Measurements from ENCODE around the gene TM9SF3.
"Not testable (repeated sequence)": the region's sequence is repeated elsewhere in the genome, so short reads cannot be mapped to it uniquely, and the experiment has no call there.

The TM9SF3 gene

DNA sequence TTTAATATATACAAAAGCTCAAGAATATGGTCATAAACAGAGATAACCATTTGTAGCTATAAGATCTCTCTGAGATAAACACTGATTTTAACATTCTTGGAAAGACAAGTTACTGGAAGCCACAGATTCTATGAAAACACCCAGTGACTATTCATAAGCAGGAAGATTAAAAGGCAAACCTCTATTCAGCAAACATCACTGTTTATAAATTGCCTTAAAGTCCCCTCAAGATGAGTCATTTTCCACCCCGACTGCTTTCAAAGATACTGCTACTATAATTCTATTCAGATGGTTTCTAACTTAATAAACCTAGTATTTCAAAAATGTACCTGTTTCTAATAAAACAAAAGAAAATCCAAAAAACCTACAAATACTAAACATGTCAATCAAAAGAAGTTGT, 21.0 kb downstream of the TM9SF3 start:
- no peak for DNase-seq

DNA sequence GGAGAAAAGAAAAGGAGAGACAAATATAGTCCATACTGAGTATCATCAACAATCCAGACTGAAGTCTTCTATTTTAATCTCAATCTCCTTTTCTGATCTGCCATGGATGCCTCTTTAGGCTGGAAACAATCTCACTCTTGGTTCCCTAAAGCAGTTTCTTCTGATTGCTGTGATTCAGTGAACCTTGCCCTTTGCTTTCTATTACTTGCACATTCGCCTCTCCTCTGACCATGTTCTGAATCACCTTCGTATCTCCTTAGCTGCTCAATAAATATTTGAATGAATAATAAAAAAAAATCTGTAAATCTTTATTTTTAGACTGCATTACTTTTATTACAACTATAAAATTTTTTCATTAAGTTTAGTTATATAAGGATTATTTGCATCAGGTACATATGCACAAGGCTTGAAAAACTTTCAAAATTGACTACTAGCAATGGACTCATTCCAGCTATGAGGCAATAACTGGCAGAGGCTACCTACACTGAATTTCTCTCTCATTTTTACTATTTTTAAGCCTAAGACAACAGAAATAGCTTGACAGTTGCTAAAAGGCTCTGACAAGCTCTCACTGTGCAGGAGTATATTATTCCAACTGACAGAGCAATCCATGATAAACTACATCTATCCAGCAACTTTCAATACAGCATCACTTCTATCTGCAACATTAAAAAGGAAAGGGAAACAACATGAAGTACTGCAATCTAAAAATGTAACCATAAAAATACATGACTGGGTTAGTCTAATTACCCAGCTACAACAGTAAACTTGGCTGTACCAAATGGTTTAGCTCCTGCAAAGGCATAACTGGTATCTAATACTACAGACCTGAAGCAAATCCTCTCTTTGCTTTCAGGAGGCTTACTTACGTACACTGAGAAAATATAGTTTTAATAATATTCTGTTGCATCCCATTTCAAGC, 25.6 kb downstream of the TM9SF3 start:
- DNase-seq, result no peak

DNA sequence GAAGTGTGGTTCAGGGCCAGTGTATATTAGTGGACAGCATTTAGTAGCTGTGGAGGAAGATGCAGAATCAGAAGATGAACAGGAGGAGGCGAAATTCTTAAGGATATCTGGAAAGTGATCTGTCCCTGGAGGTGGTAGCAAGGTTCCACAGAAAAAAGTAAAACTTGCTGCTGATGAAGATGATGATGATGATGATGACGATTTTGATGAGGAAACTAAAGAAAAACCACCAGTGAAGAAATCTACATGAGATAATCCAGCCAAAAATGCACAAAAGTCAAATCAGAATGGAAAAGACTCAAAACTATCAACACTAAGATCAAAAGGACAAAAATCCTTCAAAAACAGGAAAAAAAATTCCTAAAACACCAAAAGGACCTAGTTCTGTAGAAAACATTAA, 26.3 kb downstream of the TM9SF3 start:
- no peak for DNase-seq

- DNase-seq, result no peak
These were observed 30.8 kb downstream of the TM9SF3 start for GRCh38 chr10:96556003-96556402.

DNA sequence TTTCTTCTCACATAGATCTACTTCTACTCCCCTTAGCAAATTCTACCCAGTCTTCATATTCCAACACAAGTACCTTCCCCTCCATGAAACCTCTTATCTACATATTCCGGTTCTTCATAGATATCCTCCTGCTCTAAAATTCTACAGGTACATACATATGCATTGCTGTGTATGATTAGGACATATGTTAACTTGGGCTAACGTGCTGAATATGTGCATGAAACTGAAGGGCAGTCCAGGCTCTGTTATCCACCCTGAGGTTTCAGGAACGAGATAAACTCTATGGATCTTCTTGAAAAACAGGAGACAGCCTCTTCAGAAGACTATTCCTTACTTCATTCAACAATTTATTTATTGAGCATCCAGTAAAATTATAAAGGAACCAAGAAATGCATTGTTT, 31.5 kb downstream of the TM9SF3 start:
- DNase-seq, result no peak

GRCh38 chr10:96548589-96548988, 38.2 kb downstream of the TM9SF3 start:
- DNase-seq, result peak; percentile 67

DNA sequence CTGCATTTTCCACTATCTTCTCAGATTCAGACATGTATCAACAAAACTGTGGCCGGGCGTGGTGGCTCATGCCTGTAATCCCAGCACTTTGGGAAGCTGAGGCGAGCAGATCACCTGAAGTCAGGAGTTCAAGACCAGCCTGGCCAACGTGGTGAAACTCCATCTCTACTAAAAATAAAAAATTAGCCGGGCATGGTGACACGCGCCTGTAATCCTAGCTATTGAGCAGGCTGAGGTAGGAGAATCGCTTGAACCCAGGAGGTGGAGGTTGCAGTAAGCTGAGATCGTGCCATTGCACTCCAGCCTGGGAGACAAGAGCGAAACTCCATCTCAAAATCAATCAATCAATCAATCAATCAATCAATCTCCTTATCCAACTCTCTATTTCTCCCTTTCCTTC, 41.3 kb downstream of the TM9SF3 start:
- not testable (repeated sequence) for DNase-seq

DNA sequence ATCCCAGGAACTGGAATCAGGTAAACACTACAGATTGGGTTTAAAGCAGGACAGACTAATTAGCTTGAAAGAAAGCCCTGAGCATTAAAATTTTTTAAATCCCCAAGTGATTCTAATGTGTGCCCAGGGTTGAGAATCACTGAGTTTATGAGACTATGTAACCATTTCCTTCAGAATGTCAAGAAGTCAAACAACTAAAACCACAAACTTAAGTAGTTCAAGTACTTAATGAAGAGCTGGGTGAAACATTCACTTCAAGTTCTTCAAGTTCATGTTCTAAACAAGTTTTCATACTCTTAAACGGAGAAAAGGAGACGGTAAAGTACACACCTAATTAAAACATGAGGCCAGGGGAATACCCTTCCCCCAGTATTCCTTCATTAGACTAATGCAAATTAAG, 44.9 kb downstream of the TM9SF3 start:
- no peak for DNase-seq

DNA sequence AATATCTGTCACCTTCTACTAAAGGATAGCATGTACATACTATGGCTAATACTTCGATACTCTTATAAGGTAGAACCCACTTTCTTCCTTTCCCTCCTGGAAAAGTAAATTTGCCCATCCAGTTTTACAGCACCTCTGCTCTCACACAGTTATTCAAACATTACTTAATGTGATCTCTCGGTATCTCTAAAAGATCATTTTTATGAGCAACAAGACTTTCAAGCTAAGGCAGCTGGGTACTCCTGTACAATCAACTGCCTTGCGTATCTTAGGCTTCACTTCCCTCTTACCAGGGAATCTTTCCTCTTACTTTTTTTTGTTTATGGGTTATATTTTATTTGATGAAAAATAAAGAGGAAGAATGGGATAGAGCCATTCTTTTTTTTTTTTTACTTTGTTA, 46.6 kb downstream of the TM9SF3 start:
- DNase-seq, result no peak

DNA sequence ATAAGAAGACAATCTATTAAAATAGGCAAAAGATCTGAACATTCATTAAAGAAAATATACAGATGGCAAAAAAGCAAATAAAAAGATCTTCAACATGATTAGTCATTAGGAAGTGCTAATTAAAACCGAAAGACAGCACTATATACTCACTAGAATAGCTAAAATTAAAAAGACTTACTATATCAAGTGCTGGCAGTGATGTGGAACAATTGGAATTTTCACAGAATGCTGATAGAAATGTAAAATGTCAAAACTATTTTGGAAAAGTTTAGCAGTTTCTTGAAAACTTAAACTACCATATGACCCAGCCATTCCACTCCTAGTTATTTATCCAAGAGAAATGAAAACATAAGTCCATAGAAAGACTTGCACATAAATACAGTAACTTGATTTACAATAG, 48.1 kb downstream of the TM9SF3 start:
- DNase-seq, result no peak

DNA sequence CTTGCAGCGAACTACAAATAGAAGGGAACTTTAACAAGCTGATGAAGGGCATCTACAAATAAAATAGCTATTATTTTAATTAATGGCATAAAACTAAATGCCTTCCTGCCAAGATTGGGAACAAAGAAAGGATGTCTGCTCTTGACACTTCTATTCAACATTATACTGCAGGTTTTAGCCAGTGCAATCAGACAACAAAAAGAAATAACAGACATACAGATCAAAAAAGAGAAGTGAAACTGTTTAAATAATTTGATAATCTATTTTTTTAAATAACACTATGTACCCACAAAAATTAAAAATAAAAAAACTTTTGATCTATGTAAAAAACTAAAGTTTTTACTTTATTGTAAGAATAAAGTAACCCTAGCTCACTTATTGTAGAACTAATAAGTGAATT, 50.7 kb downstream of the TM9SF3 start:
- DNase-seq, result no peak

DNA sequence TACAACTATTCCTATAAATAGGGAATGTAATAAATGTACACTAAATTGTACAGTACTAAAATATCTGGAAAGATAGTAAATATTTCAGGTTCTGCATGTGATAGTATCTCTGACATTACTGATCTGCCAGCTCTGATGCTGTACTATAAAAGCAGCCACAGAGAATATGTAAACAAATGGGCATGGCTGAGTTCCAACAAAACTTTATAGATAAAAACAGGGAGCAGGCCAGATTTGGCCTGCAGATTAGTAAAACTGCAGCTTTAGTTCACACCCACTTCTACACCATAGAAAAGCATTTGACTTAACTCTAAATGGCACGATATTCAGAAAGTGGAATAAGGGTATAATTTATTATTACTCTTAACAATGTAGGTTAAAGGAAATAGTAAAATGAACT, 54.3 kb downstream of the TM9SF3 start:
- peak; percentile 13 for DNase-seq

- DNase-seq, result no peak
These were observed 57.1 kb downstream of the TM9SF3 start for GRCh38 chr10:96529634-96530279.

DNA sequence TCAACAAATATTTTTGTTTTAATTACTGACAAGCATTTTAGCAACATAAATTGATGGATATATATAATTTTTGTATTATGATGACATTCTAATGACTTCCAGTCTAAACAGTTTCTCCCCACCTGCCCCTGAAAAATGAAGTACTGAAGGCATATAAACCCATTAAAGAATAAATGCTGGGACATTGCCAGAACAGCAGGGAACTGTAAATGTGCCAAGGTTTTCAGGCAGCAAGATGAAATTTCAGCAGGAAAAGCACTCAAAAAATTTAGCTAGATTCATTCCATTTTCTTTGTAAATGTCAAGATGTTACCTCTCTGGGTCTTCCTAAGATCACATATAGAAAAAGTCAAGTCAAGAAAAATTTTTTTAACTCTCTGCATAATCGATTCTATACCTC, 62.1 kb downstream of the TM9SF3 start:
- DNase-seq, result no peak

DNA sequence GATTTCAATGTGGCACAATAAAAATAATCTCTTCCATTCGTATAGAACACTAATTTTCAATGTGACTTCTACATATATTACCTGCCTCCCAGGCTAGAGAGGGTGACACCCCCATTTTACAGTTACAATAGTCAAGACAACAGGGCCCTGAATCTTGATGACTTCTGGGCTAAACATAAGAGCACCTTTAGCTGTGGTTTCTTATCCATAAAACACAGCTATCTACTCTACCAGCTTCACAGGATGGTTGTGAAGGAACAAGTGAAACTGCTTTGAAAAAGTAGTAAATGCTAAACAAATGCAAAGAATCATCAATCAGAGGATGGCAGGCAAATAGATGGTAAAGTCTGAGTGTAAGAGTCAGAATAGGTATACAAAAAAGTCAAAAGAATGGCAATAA, 69.5 kb downstream of the TM9SF3 start:
- no peak for DNase-seq

DNA sequence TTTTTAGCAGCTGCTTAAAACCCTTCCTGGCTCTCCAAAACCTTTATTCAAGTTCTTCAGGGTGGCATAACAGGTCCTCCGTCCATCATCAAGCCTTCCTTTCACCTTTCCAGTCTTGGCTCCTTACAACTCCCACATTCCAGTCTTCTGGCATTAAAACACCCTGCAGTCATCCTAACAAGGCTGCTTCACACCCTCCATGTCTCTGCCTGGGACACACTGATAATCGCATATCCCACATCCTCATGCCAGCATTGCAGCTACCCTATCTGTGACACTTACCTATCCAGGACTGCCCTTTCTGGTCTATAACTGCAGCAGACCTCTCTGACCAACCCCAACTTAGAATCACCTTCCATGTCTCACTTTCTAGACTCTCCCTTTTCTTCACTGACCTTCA, 70.5 kb downstream of the TM9SF3 start:
- no peak for DNase-seq

- DNase-seq, result peak; percentile 57
These were observed 72.9 kb downstream of the TM9SF3 start, which contains the start of gene TLL2 for GRCh38 chr10:96513698-96514561. TLL2 (minus strand) TSS chr10:96513926; CDS start chr10:96513685, 241 bp downstream.

DNA sequence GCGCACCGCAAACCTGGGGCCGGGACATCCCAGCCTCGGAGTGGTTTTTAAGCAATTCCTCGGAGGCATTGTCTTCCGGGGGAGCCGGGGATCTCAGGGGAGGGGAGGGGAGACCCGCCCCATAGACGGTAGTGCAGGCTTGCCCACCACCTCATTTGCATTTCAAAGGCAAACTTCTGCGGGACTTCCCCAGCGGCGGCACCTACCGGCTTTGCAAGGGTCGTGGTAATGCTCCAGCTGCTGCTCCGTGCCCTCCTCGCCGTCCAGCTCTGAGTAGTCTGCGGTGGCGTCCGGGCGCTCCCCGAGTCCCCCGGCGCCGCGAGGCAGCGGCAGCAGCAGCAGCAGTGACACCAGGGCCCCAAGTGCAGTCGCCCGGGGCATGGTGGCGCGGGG, 73.5 kb downstream of the TM9SF3 start:
- no peak for DNase-seq

DNA sequence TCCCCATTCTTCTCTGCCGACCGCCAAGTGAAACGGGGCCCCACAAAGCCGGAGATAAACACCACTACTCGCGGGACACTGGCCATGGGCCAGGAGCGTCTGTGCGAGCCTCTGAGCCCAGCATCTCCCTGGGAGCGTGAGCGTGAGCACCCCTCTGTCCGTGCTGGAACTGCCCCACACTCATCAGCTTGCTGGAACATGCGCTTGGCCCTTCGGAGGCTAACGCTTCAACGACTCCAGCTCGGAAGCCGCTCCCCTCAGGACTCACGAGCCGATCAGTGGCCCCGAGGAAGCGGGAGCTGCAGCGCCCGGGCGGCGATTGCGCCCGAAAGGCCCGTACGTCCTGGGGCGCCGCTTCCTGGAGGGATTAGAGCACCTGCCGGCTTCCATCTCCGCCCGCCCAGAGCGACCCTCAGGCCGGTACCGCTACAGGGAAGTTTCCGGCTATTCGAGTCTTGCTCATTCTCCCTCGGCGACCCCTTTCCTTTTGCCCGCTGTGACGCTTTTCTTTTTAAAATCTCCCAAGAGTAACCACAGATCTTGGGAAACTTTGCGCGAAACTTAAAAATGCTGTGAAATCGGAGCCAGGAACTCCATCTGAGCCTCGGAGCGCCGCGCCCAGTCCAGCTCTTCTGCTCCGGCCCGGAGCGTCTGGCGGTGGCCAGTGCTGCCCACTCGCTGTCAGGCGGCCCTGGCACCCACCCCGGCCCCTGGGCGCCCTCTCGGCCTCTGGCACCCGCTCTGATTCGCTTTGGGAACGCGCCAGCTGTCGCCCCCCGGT, 74.1 kb downstream of the TM9SF3 start:
- DNase-seq, result no peak

DNA sequence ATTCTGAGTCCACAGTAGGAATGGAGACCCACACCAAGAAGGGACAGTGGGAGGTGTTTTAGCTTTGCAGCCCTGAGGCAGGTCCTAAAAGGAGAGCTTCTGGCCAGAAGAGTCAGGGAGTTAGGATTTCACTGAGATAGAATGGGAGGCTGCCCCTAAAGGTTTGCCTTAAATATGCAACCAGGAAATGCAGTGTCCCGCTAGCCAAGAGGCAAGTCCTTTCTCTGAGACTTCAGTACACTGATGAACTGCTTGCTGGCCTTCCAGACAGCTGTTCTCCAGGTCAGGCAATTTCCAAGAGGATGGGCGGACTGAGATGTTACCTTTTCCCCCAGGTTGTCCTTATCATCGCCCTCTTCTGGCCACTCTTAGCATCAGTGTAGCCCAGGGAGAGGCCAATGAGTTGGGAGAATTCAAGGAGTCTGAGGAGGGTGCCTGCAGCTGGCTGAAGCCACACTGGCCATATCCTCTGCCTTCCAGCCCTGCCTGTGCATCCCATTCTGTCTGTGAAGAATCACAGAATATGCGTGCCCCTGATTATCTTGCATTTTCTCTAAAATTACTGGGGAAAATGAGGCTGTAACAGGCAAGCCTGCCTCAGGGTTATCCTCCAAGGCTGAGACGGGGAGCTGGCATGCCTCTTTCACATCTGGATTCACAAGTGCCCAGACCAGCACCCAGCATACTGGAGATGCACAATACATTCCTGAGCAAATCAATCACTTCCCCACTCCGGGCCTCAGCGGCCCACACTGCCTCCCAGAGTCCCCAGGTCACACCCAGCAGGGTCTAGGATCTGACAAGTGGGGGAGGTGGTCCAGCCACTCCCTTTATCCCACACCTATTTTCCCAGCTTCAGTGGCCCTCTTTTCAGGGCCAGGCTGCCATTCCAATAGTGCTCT, 75.5 kb downstream of the TM9SF3 start:
- DNase-seq, result no peak

DNA sequence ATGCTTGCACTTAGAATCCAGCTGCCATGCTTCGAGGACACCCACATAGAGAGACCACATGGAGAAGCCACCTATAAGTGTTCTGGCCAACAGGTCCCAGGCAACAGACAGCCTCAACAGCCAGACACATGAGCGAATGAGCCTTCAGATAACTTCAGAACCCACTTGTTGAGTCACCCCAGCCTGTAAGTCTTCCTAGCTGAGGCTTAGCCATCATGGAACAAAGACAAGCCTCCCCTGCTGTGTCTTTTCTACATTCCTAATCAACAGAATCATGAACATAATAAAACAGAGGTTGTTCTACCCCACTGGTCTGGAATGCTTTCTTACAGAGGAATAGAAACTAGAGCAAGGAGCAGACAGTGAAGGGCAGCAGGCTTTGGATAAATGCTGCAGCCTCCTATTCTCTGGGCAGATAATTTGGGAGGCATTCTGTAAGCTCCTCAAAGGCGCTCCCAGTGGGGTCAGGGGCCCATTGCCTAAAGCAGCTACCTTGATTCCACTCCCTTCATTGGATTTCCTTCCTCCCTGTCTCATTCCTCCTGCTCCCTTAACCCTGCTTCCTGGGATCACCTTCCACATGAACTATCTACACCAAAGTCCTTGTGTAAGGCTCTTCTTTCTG, 77.7 kb downstream of the TM9SF3 start:
- DNase-seq, result no peak

Measured in NCI-H2029 (cell line).